Neutrophil (primary cell): ENCODE results near the gene VWA5B2.

Experiments used
- H3K27ac ChIP-seq: fragments of 200-600 bp; sonication (generic); 2 replicates; pipeline ENCODE4 v1.5.1; 2016; ENCODE audit warnings: mild to moderate bottlenecking, moderate library complexity
- H3K27me3 ChIP-seq: fragments of 200-600 bp; sonication (generic); 2 replicates; pipeline ENCODE4 v1.6.0; 2016; ENCODE audit warnings: mild to moderate bottlenecking
- H3K36me3 ChIP-seq: fragments of 200-600 bp; sonication (generic); 2 replicates; pipeline ENCODE4 v1.5.1; 2017
- H3K4me1 ChIP-seq, 2 experiments: fragments of 200-600 bp in 1 of 2; sonication (generic) in 1 of 2; 1 replicate in 1 of 2; 2 replicates in 1 of 2; pipeline versions ENCODE4 v1.5.1 to v1.6.1; 2013 to 2016; ENCODE audit warnings: low read depth in 1 of 2, low read length in 1 of 2, mild to moderate bottlenecking in 1 of 2, moderate library complexity in 1 of 2; ENCODE audit not compliant: control insufficient read depth in 1 of 2, insufficient read depth in 1 of 2
- H3K4me3 ChIP-seq, 2 experiments: fragments of 200-600 bp in 1 of 2; sonication (generic) in 1 of 2; 1 replicate in 1 of 2; 2 replicates in 1 of 2; pipeline ENCODE4 v1.5.1; 2013 to 2016; ENCODE audit warnings: low read depth in 1 of 2, low read length in 1 of 2, mild to moderate bottlenecking in 1 of 2, moderate library complexity in 1 of 2
- H3K9me3 ChIP-seq: fragments of 200-600 bp; sonication (generic); 2 replicates; pipeline ENCODE4 v1.5.1; 2016
- CTCF ChIP-seq: fragments of 200-600 bp; sonication (generic); IDR thresholded peaks from 2 replicates; pipeline ENCODE4 v1.5.1; 2016; ENCODE audit warnings: antibody characterized with exemption

VWA5B2 gene

GRCh38 chr3:184248454-184249411 lies 19.3 kb downstream of the VWA5B2 start, which contains the start of gene ALG3:
TSS of gene ALG3 (minus strand) at chr3:184248962. CDS start at chr3:184248940, 22 bp downstream.
- TF ChIP-seq CTCF, result no peak
- no peaks in the 10 kb centered on the region for H3K9me3 ChIP-seq

GRCh38 chr3:184249412-184250166 lies 20.2 kb downstream of the VWA5B2 start, which contains the start of gene EEF1AKMT4:
TSS of gene EEF1AKMT4 (plus strand) at chr3:184249672. CDS start at chr3:184249695, 23 bp downstream.
- TF ChIP-seq CTCF, result peak; percentile 86
- Histone ChIP-seq H3K4me3 (peak within 1 kb of the TSS; percentile 60 to 71), H3K9me3 (no peaks in the 10 kb centered on the region), H3K27ac (peak within 1 kb of the TSS; percentile 66), H3K27me3 (no peaks in the 10 kb centered on the region), H3K4me1 (peaks cover 21 to 24% of the 10 kb centered on the region in 2 experiments), H3K36me3 (peaks cover 11% of the 10 kb centered on the region)

More at GRCh38 chr3:184248454-184249411, 19.3 kb downstream of the VWA5B2 start, which contains the start of gene ALG3:
- peak within 1 kb of the TSS; percentile 66 for H3K27ac ChIP-seq
- H3K4me3 ChIP-seq, result peak within 1 kb of the TSS; percentile 60 to 71
- H3K4me1 ChIP-seq, result peaks cover 21 to 24% of the 10 kb centered on the region in 2 experiments
- H3K36me3 ChIP-seq, result peaks cover 20% of the 10 kb centered on the region
- H3K27me3 ChIP-seq, result no peaks in the 10 kb centered on the region

- Histone ChIP-seq H3K27me3 (no peaks in the 10 kb centered on the region), H3K36me3 (peaks cover 4% of the 10 kb centered on the region), H3K9me3 (no peaks in the 10 kb centered on the region), H3K27ac (peak overlapping the region; percentile 66), H3K4me3 (peak overlapping the region; percentile 60 to 71), H3K4me1 (peaks cover 21 to 24% of the 10 kb centered on the region in 2 experiments)
- peak; percentile 90 for TF ChIP-seq CTCF
Observed at GRCh38 chr3:184250167-184250828, 20.9 kb downstream of the VWA5B2 start.

- Histone ChIP-seq H3K4me1 (peaks cover 3 to 5% of the 10 kb centered on the region in 2 experiments), H3K27ac (no peak overlapping the region), H3K4me3 (no peak overlapping the region), H3K9me3 (no peaks in the 10 kb centered on the region), H3K36me3 (no peaks in the 10 kb centered on the region), H3K27me3 (peaks cover 31% of the 10 kb centered on the region)
- TF ChIP-seq CTCF, result no peak
Observed at GRCh38 chr3:184255291-184256039, 26.1 kb downstream of the VWA5B2 start.
